Endothelial cell of umbilical vein (primary cell): ENCODE measurements around the gene SERGEF.

ENCODE experiments used
- CTCF ChIP-seq, 2 donors: IDR thresholded peaks; 1 replicate in 1 of 2; 2 replicates in 1 of 2; pipeline ENCODE4 v1.5.1; 2011; ENCODE audit warnings: low read length in 2 of 2, mild to moderate bottlenecking in 2 of 2, moderate library complexity in 2 of 2, control low read depth in 1 of 2, inconsistent platforms in 1 of 2, low read depth in 1 of 2; ENCODE audit not compliant: insufficient read depth in 1 of 2; ENCODE audit errors: extremely low read depth in 1 of 2
- EZH2 ChIP-seq: IDR thresholded peaks from 2 replicates; pipeline ENCODE4 v1.6.1; 2012; ENCODE audit warnings: borderline replicate concordance, low read depth, mild to moderate bottlenecking, moderate library complexity, low read length, inconsistent platforms; ENCODE audit not compliant: severe bottlenecking
- JUN ChIP-seq: IDR thresholded peaks from 2 replicates; pipeline ENCODE4 v1.6.1; 2011; ENCODE audit warnings: borderline replicate concordance, low read depth; ENCODE audit not compliant: insufficient read length, insufficient read depth
- POLR2AphosphoS5 ChIP-seq: IDR thresholded peaks from 2 replicates; pipeline ENCODE4 v1.6.1; 2012; ENCODE audit warnings: low read depth, mild to moderate bottlenecking, control low read depth, low read length, moderate library complexity; ENCODE audit not compliant: insufficient read depth
- TF ChIP-seq, protein P1 (sequence below): IDR thresholded peaks from 2 replicates; pipeline ENCODE4 v1.6.1; 2011; ENCODE audit not compliant: insufficient read depth, insufficient read length

- TF ChIP-seq CTCF (IDR thresholded peaks at IDR 0.05; ENCODE audit: extremely low read depth in 1 of 2, insufficient read depth in 1 of 2, low read depth in 1 of 2, low read length in 2 of 2) (no peak), POLR2AphosphoS5 (no peak), EZH2 (no peak), JUN (no peak)
- TF ChIP-seq, protein P1, sequence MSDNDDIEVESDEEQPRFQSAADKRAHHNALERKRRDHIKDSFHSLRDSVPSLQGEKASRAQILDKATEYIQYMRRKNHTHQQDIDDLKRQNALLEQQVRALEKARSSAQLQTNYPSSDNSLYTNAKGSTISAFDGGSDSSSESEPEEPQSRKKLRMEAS: no peak
These were observed 60.4 kb downstream of the SERGEF start for GRCh38 chr11:17952487-17952886.
